HEK293T (cell line): ENCODE data around the gene ROR1.

Experiments
- ARNT ChIP-seq: fragments of 450-650 bp; IDR thresholded peaks from 2 replicates; pipeline ENCODE4 v1.6.1; 2017; ENCODE audit warnings: mild to moderate bottlenecking
- BHLHE40 ChIP-seq: fragments of 450-650 bp; IDR thresholded peaks from 2 replicates; pipeline ENCODE4 v1.6.1; 2016; ENCODE audit warnings: mild to moderate bottlenecking, moderate library complexity, borderline replicate concordance
- CTBP1 ChIP-seq: fragments of 450-650 bp; IDR thresholded peaks from 2 replicates; pipeline ENCODE4 v1.6.1; 2016; ENCODE audit warnings: borderline replicate concordance
- FOXA1 ChIP-seq: fragments of 450-650 bp; IDR thresholded peaks from 2 replicates; pipeline ENCODE4 v1.6.1; 2016; ENCODE audit warnings: mild to moderate bottlenecking
- FOXM1 ChIP-seq: fragments of 450-650 bp; IDR thresholded peaks from 2 replicates; pipeline ENCODE4 v1.6.1; 2017; ENCODE audit warnings: mild to moderate bottlenecking, borderline replicate concordance
- HDGF ChIP-seq: fragments of 450-650 bp; IDR thresholded peaks from 2 replicates; pipeline ENCODE4 v1.6.1; 2017; ENCODE audit warnings: antibody characterized with exemption, borderline replicate concordance
- LEF1 ChIP-seq: fragments of 450-650 bp; IDR thresholded peaks from 2 replicates; pipeline ENCODE4 v1.6.1; 2017; ENCODE audit warnings: mild to moderate bottlenecking, borderline replicate concordance
- NFRKB ChIP-seq: fragments of 450-650 bp; IDR thresholded peaks from 2 replicates; pipeline ENCODE4 v1.6.1; 2016; ENCODE audit warnings: mild to moderate bottlenecking, moderate library complexity
- PKNOX1 ChIP-seq: fragments of 450-650 bp; IDR thresholded peaks from 2 replicates; pipeline ENCODE4 v1.6.1; 2016
- SP1 ChIP-seq: fragments of 450-650 bp; IDR thresholded peaks from 2 replicates; pipeline ENCODE4 v1.6.1; 2017
- SUZ12 ChIP-seq: fragments of 450-650 bp; IDR thresholded peaks from 2 replicates; pipeline ENCODE4 v1.6.1; 2016; ENCODE audit warnings: mild to moderate bottlenecking
- TARDBP ChIP-seq: fragments of 450-650 bp; IDR thresholded peaks from 2 replicates; pipeline ENCODE4 v1.6.1; 2016
- ZNF384 ChIP-seq: fragments of 450-650 bp; IDR thresholded peaks from 2 replicates; pipeline ENCODE4 v1.6.1; 2016

GRCh38 chr1:63974966-63975365, 201.1 kb downstream of the ROR1 start:
- no peak for TF ChIP-seq ARNT
- TF ChIP-seq TARDBP = no peak
- no peak for TF ChIP-seq FOXM1
- TF ChIP-seq FOXA1 = no peak
- no peak for TF ChIP-seq PKNOX1
- TF ChIP-seq CTBP1 = no peak
- no peak for TF ChIP-seq BHLHE40
- no peak for TF ChIP-seq SP1
- no peak for TF ChIP-seq ZNF384
- TF ChIP-seq LEF1 = no peak
- no peak for TF ChIP-seq NFRKB
- no peak for TF ChIP-seq SUZ12
- TF ChIP-seq HDGF = no peak
